Daoy (cell line): ENCODE results near the gene PTPRN2. TPM values are rescaled to one million over a fixed set of nuclear protein-coding genes. Genes with fewer than 3 reads are reported as not detected.
A peak's percentile ranks its signal among the peaks of the same experiment; 100 is the strongest.

Experiments used
- DNase-seq: peaks from one replicate; pipeline ENCODE4 v3.0.0-alpha.2; 2015; ENCODE audit warnings: low read depth
- total RNA-seq: library from RNA; depleted of rRNA; stranded (reverse); fragments of >200 nt; shearing (Covaris generic); gene quantifications from 2 replicates; pipeline ENCODE4 v1.2.3, GENCODE V29; 2014

PTPRN2 gene
- total RNA-seq, 1 experiment from 2014 or later: 8.3 TPM

GRCh38 chr7:158602905-158603772, 15.5 kb upstream of the PTPRN2 start:
- DNase-seq: peak; percentile 44

GRCh38 chr7:158602041-158602440, 14.4 kb upstream of the PTPRN2 start:
- DNase-seq: no peak

GRCh38 chr7:158601090-158601489, 13.5 kb upstream of the PTPRN2 start:
- DNase-seq: no peak

- no peak for DNase-seq
Measured at GRCh38 chr7:158596745-158597144, 9.1 kb upstream of the PTPRN2 start.

- no peak for DNase-seq
Measured at GRCh38 chr7:158596309-158596708, 8.7 kb upstream of the PTPRN2 start.

- peak; percentile 49 for DNase-seq
Measured at GRCh38 chr7:158595068-158595467, 7.4 kb upstream of the PTPRN2 start.

- DNase-seq: no peak
Measured at GRCh38 chr7:158592541-158592940, 4.9 kb upstream of the PTPRN2 start.

GRCh38 chr7:158591944-158592343, 4.3 kb upstream of the PTPRN2 start:
- no peak for DNase-seq

- DNase-seq: no peak
Measured at GRCh38 chr7:158590181-158590530, 2.5 kb upstream of the PTPRN2 start.

- DNase-seq: no peak
Measured at GRCh38 chr7:158589653-158590052, 2.0 kb upstream of the PTPRN2 start.

- no peak for DNase-seq
Measured at GRCh38 chr7:158588878-158589442, 1.3 kb upstream of the PTPRN2 start.

- DNase-seq: no peak
Measured at GRCh38 chr7:158588085-158588877, 658 bp upstream of the PTPRN2 start.

GRCh38 chr7:158586499-158587161, 993 bp downstream of the PTPRN2 start:
- DNase-seq: no peak

GRCh38 chr7:158585721-158586498, 1.7 kb downstream of the PTPRN2 start:
- DNase-seq: no peak

- DNase-seq: no peak
Measured at GRCh38 chr7:158584407-158584806, 3.2 kb downstream of the PTPRN2 start.

- DNase-seq: no peak
Measured at GRCh38 chr7:158583810-158584209, 3.8 kb downstream of the PTPRN2 start.

- no peak for DNase-seq
Measured at GRCh38 chr7:158583143-158583542, 4.5 kb downstream of the PTPRN2 start.

GRCh38 chr7:158582089-158582456, 5.5 kb downstream of the PTPRN2 start:
- no peak for DNase-seq

- no peak for DNase-seq
Measured at GRCh38 chr7:158581440-158582088, 6.1 kb downstream of the PTPRN2 start.

- no peak for DNase-seq
Measured at GRCh38 chr7:158579662-158580646, 7.7 kb downstream of the PTPRN2 start.
